HUES64 (cell line): ENCODE measurements around the gene ISM2.

Source experiments
- H3K27ac ChIP-seq: 2 replicates; pipeline ENCODE4 v1.7.0; 2013; ENCODE audit warnings: low read depth, low read length, inconsistent platforms
- H3K27me3 ChIP-seq: 2 replicates; pipeline ENCODE4 v1.6.1; 2013; ENCODE audit warnings: mild to moderate bottlenecking, low read length; ENCODE audit not compliant: insufficient read depth
- H3K36me3 ChIP-seq: 2 replicates; pipeline ENCODE4 v1.6.1; 2013; ENCODE audit warnings: mild to moderate bottlenecking, low read length; ENCODE audit not compliant: insufficient read depth
- H3K4me1 ChIP-seq: 2 replicates; pipeline ENCODE4 v1.6.1; 2013; ENCODE audit warnings: mild to moderate bottlenecking, low read length, moderate library complexity; ENCODE audit not compliant: insufficient read depth
- H3K4me3 ChIP-seq: 2 replicates; pipeline ENCODE4 v1.5.1; 2013; ENCODE audit warnings: mild to moderate bottlenecking, low read length, moderate library complexity
- H3K9ac ChIP-seq: 2 replicates; pipeline ENCODE4 v1.6.1; 2013; ENCODE audit warnings: mild to moderate bottlenecking, low read depth, low read length
- H3K9me3 ChIP-seq: 2 replicates; pipeline ENCODE4 v1.6.1; 2013; ENCODE audit warnings: low read depth, low read length; ENCODE audit not compliant: insufficient read depth
- WGBS: fragments of 150-250, 120-280 bp; methylation state at CpG from one replicate; pipeline ENCODE4 v1.1.7; 2013; ENCODE audit warnings: missing lambda C conversion rate; 5-methylcytosine and 5-hydroxymethylcytosine counted together

The ISM2 gene

DNA sequence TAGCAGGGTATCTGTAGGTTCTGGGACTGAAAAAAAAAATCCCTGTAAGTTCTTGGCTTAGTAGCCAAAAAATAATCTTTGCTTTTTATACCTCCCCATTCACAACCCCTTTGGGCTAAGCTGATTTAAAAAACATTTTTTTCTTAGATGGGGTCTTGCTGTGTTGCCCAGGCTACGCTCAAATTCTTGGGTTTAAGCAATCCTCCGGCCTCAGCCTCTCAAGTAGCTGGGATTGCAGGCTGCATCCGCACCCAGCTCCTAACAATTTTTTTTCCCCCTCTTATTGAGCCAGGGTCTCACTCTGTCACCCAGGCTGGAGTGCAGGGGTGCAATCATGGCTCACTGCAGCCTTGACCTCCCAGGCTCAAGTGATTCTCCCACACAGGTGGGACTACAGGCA, 9.1 kb upstream of the ISM2 start:
- H3K9me3 ChIP-seq = no peaks in the 10 kb centered on the region
- H3K27ac ChIP-seq = no peak overlapping the region
- H3K4me1 ChIP-seq = no peaks in the 10 kb centered on the region
- peaks cover 24% of the 10 kb centered on the region for H3K36me3 ChIP-seq
- H3K27me3 ChIP-seq = no peaks in the 10 kb centered on the region
- no peak overlapping the region for H3K4me3 ChIP-seq
- WGBS = 94% methylated on average over 3 of the region's 3 CpGs
- no peak overlapping the region for H3K9ac ChIP-seq

DNA sequence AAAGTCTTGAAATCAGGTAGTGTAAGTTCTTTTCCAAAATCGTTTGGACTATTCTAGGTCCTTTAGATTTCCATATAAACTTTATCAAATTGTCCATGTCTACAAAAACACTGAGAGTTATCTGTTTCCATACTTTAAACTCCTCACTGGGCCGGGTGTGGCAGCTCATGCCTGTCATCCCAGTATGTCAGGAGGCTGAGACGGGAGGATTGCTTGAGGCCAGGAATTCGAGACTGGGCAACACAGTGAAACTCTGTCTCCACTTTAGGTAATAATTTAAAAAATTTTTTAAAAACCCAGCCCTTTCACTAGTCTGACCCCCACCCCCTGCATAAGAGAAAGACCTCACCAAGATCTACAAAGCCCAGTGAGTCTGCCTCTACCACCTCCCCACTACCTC, 6.4 kb upstream of the ISM2 start:
- no peak overlapping the region for H3K27ac ChIP-seq
- no peaks in the 10 kb centered on the region for H3K4me1 ChIP-seq
- peaks cover 3% of the 10 kb centered on the region; the same call in 1 of the 2 replicates for H3K36me3 ChIP-seq
- H3K9me3 ChIP-seq = no peaks in the 10 kb centered on the region
- H3K27me3 ChIP-seq = peaks cover 9% of the 10 kb centered on the region
- no peak overlapping the region for H3K4me3 ChIP-seq
- WGBS = 86% methylated on average over 4 of the region's 4 CpGs
- H3K9ac ChIP-seq = no peak overlapping the region

DNA sequence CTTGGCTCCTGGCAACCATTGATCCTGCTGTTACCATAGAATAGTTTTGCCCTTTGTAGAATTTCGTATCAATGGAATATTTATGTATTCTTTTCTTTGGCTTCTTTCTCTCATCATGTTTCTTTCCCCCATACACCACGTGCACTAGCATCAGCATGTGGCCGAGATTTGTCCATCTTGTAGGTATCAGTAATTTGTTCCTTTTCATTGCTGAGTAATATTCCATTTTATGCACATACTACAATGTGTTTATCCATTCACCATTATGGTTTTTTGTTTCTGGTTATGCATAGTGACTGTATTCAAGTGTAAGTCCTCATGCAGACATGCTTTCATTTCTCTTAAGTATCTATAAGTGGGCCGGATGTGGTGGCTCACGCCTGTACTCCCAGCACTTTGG, 4.5 kb upstream of the ISM2 start:
- Histone ChIP-seq H3K9ac (no peak overlapping the region), H3K27ac (no peak overlapping the region), H3K4me1 (no peaks in the 10 kb centered on the region), H3K4me3 (no peak overlapping the region), H3K27me3 (peaks cover 28% of the 10 kb centered on the region), H3K36me3 (peaks cover 3% of the 10 kb centered on the region; the same call in 1 of the 2 replicates), H3K9me3 (no peaks in the 10 kb centered on the region)
- WGBS = 94% methylated on average over 2 of the region's 5 CpGs

DNA sequence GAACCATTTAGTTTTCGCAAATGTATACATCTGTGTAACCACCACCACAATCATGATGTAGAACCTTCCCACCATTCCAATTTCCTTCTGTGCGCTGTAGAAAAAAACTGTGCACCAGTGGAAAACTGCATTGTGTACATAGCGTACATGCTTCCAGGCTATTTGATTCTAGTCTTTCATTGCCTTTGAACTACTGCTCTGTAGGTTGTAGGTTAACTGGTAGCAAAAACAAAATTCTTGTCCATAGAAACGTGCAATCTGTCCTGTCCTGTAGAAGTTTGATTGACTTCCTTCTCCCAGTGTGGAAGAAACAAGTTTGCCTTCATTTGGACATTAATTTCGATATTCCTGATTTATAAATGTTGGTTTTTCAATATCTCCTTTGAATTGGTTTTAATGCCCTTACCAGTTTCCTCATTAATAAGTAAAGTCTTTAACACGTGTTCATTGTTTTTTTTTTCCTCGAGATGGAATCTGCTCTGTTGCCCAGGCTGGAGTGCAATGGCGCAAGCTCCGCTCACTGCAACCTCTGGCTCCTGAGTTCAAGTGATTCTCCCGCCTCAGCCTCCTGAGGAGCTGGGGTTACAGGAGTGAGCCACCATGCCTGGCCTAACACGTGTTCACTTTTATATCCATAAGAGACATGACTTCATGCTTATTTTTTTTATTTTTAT, 3.6 kb upstream of the ISM2 start:
- WGBS = 95% methylated on average over 10 of the region's 11 CpGs
- no peak overlapping the region for H3K9ac ChIP-seq
- no peaks in the 10 kb centered on the region for H3K9me3 ChIP-seq
- no peaks in the 10 kb centered on the region for H3K36me3 ChIP-seq
- no peaks in the 10 kb centered on the region for H3K4me1 ChIP-seq
- H3K27ac ChIP-seq = no peak overlapping the region
- no peak overlapping the region for H3K4me3 ChIP-seq
- H3K27me3 ChIP-seq = peaks cover 37% of the 10 kb centered on the region

DNA sequence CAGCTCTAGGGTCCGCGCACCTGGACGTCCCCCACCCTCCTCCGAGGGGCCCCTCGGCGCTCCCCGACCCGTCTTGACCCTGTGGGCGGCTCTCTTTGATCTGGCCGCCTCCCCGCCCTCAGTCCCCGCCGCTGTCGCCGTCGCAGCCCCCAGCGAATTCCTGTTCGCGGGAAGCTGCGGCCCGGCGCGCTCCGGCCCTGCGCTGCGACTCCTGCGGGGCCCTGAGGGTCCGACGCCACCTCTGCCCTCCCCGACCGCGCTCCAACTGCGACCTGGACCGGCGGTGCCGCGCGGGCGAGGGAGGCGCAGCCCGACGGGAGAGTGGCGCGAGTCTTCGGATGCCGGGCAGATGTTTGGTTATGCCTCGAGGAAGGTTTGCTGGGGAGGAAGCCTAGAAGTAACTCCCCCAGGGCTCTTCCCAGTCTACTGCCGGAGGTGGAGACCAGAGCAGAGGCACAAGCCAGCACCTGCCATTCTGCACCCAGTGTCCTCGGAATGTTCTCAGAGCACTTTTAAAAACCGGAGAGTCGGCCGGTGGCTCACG, 440 bp upstream of the ISM2 start:
- Histone ChIP-seq H3K4me1 (no peaks in the 10 kb centered on the region), H3K4me3 (peak overlapping the region; percentile 70), H3K27me3 (peaks cover 44% of the 10 kb centered on the region), H3K9me3 (no peaks in the 10 kb centered on the region), H3K27ac (no peak overlapping the region), H3K36me3 (no peaks in the 10 kb centered on the region), H3K9ac (peak overlapping the region; percentile 57; the same call in 1 of the 2 replicates)
- 5% methylated on average over 53 of the region's 53 CpGs for WGBS

DNA sequence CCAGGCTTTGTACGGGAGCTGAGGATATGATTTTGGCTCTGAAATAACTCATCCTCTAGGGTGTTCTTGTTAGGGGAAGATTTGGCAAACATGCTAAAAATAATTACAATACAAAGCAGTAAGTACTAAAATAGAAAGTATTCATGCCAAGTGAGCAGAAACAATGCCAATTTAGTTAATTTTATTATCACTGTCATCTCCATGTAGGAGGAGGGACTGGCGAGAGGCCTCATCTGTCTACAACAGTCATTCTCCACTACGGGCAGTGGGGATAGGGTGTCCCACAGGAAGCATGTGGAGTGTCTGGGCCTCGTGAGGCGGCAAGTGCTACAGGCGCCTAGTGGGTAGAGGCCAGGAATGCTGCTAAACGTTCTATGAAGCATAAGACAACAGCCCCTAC, 3.3 kb downstream of the ISM2 start:
- no peaks in the 10 kb centered on the region for H3K9me3 ChIP-seq
- 94% methylated on average over 7 of the region's 7 CpGs for WGBS

DNA sequence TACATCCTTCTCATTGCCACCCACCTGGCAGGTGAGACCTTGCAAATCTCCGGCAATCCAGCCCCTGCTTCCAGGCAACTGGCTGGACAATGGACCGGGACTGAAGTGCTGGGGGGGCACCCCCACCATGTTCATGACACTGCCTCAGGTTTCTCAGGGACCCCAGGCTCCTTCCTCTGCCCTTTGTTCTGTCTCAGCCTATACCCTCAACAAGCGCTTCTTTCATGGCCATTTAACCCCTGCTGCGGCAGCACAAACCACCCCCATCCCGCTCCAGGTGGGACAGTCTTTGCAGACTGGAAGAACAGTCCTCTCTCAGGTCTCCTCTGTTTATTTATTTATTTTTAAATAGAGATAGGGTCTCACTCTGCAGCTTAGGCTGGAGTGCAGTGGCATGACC, 7.6 kb downstream of the ISM2 start:
- no peaks in the 10 kb centered on the region for H3K36me3 ChIP-seq
- no peaks in the 10 kb centered on the region for H3K9me3 ChIP-seq
- no peaks in the 10 kb centered on the region for H3K27me3 ChIP-seq
- WGBS = 85% methylated on average over 5 of the region's 5 CpGs
- no peak overlapping the region for H3K9ac ChIP-seq
- H3K4me3 ChIP-seq = no peak overlapping the region
- no peak overlapping the region for H3K27ac ChIP-seq
- H3K4me1 ChIP-seq = no peaks in the 10 kb centered on the region

More for the DNA sequence above, 3.3 kb downstream of the ISM2 start:
- H3K27ac ChIP-seq = no peak overlapping the region
- peaks cover 38% of the 10 kb centered on the region for H3K27me3 ChIP-seq
- H3K9ac ChIP-seq = no peak overlapping the region
- no peak overlapping the region for H3K4me3 ChIP-seq
- H3K4me1 ChIP-seq = no peaks in the 10 kb centered on the region
- no peaks in the 10 kb centered on the region for H3K36me3 ChIP-seq

DNA sequence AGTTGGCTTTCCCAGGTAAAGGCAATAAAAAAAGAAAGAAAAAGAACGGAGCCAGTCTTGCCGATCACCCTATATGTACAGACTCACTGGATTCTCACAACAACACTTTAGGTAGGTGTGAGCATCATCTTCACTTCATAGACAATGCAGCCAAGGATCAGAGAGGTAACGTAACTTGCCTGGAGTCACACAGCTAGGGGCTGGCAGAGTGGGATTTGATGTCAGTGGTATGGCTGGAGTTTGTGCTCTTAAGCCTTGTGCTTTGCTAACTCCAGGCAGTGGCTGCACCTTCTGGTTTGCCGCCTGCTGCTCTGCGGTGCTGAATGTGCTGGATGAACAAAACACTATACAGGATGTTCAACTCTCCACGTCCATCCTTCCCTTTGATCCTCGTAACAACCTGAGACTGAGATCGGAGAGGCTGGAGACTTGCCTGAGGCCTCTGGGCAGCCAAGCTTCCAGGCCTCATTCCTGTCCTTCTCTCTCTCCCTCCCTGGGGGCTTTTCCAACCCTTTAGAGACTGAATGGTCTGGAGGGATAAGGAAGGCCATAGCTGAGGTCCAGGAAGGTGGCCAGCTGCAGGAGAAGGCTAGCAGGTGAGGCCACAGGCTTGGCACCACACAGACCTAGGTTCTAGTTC, 8.1 kb downstream of the ISM2 start:
- H3K9ac ChIP-seq = no peak overlapping the region
- no peaks in the 10 kb centered on the region for H3K27me3 ChIP-seq

DNA sequence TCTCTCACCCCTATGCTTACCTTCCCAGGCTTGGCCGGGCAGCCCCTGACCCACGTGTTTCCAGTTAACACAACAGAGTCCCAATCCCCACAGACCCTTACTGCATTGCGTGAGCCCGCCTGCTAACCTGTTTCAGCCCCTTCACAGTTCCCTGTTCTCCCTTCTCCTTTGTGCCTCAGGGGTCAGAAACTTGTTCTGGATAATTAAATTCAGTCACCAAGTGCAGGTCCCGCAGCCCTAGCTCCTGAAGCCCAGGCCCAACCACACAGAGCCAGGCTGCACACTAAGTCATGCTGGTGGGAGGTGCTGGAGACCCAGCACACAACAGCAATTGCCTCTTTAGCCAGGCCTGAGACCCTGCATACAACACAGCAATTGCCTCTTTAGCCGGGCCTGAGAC, 9.6 kb downstream of the ISM2 start:
- Histone ChIP-seq H3K4me3 (no peak overlapping the region), H3K9me3 (no peaks in the 10 kb centered on the region), H3K36me3 (no peaks in the 10 kb centered on the region), H3K4me1 (no peaks in the 10 kb centered on the region), H3K27ac (no peak overlapping the region), H3K27me3 (no peaks in the 10 kb centered on the region), H3K9ac (no peak overlapping the region)
- 91% methylated on average over 6 of the region's 6 CpGs for WGBS

More for the DNA sequence above, 8.1 kb downstream of the ISM2 start:
- Histone ChIP-seq H3K4me1 (no peaks in the 10 kb centered on the region), H3K36me3 (no peaks in the 10 kb centered on the region), H3K27ac (no peak overlapping the region), H3K9me3 (no peaks in the 10 kb centered on the region), H3K4me3 (no peak overlapping the region)
- WGBS = 87% methylated on average over 8 of the region's 8 CpGs

DNA sequence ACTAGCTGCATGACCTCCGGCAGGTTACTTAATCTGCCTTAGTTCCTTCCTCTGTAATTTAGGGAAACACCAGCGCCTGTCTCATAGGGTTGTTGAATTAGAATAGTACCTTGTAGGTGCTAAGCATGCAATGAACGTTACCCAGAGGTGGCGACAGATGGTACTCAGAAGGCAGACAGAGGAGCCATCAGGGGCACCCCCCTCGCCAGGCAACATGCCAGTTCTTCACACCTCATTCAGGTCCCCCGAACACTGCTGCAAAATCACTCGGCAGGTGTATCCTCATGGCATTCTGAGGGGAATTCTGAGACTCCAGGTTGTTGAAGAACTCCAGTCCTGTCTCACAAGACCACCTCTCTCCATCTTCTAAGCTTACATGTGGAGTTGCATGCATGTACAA, 10.1 kb downstream of the ISM2 start:
- Histone ChIP-seq H3K4me1 (no peaks in the 10 kb centered on the region), H3K27me3 (no peaks in the 10 kb centered on the region), H3K9ac (no peak overlapping the region), H3K9me3 (no peaks in the 10 kb centered on the region), H3K36me3 (no peaks in the 10 kb centered on the region), H3K27ac (no peak overlapping the region), H3K4me3 (no peak overlapping the region)
- WGBS = 89% methylated on average over 7 of the region's 7 CpGs

DNA sequence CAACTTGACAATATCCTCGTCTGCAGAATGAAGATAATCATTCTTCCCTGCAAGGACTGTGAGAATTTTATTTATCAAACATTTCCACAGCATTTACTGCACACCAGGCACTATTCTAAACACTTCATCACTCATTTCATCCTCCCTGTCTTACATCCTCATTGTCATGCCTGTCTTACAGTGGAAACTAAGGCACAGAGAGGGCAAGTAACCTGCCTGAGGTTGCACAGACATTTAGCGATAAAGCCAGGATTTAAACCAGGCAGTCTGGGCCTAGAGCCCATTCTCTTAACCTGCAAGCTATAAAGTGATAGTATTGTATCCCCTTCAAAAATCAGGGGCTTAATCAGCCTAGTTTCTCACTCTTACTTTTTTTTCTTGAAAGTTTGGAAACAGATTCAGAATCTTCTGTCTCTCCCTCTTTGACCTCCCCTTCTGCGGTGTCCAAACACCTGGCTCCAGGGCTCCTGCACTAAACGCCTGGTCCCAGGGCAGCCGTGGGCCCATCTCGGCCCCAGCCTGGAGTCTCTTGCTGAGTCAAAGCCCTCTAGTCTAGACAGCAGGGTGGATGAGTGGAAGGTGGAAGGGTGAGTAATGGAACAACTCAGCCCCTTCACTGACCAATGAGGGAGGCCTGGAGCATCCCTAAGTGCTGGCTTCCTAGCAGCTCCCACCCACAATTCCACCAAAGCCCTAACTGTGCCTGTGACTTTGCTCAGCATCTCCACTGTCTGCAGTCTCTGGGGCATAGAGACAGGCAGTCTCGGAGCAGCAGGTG, 12.5 kb downstream of the ISM2 start:
- Histone ChIP-seq H3K4me3 (no peak overlapping the region), H3K9ac (no peak overlapping the region), H3K27me3 (no peaks in the 10 kb centered on the region), H3K9me3 (no peaks in the 10 kb centered on the region), H3K36me3 (no peaks in the 10 kb centered on the region), H3K27ac (no peak overlapping the region), H3K4me1 (no peaks in the 10 kb centered on the region)
- WGBS = 90% methylated on average over 7 of the region's 7 CpGs
